SKM-1 (cell line): ENCODE results near the gene UVSSA.
A peak's percentile ranks its signal among the peaks of the same experiment; 100 is the strongest.

Experiments
- DNase-seq: peaks from one replicate; lab custom pipeline; 2025; ENCODE audit not compliant: unreplicated experiment; lab: John Stamatoyannopoulos, UW

Gene UVSSA

GRCh38 chr4:1346781-1347409 lies at the start of gene UVSSA:
Gene UVSSA, plus strand, starts transcription at chr4:1347208. Its CDS starts 884 bp downstream, at chr4:1348092.
- DNase-seq, result peak; percentile 100

- no peak for DNase-seq
Measured at GRCh38 chr4:1297456-1298325, 49.3 kb upstream of the UVSSA start.

- no peak for DNase-seq
Measured at GRCh38 chr4:1298461-1298860, 48.5 kb upstream of the UVSSA start.

GRCh38 chr4:1299301-1299860 lies 47.6 kb upstream of the UVSSA start:
- no peak for DNase-seq

- peak; percentile 99 for DNase-seq
Measured at GRCh38 chr4:1300466-1301455, 46.2 kb upstream of the UVSSA start.

- DNase-seq, result no peak
Measured at GRCh38 chr4:1302159-1302558, 44.8 kb upstream of the UVSSA start.

- DNase-seq, result no peak
Measured at GRCh38 chr4:1305261-1305711, 41.7 kb upstream of the UVSSA start.

GRCh38 chr4:1305781-1306455 lies 41.1 kb upstream of the UVSSA start:
- DNase-seq, result no peak

- DNase-seq, result no peak
Measured at GRCh38 chr4:1307951-1308735, 38.9 kb upstream of the UVSSA start.

- DNase-seq, result no peak
Measured at GRCh38 chr4:1309261-1310010, 37.6 kb upstream of the UVSSA start.

- DNase-seq, result no peak
Measured at GRCh38 chr4:1310031-1310795, 36.8 kb upstream of the UVSSA start.

GRCh38 chr4:1310796-1311631 lies 36.0 kb upstream of the UVSSA start:
- no peak for DNase-seq

GRCh38 chr4:1312821-1313640 lies 34.0 kb upstream of the UVSSA start:
- DNase-seq, result no peak

- DNase-seq, result no peak
Measured at GRCh38 chr4:1315306-1315705, 31.7 kb upstream of the UVSSA start.

- no peak for DNase-seq
Measured at GRCh38 chr4:1315836-1316536, 31.0 kb upstream of the UVSSA start.
